HG02973 (cell line): Measurements from ENCODE around the gene GCSAM.

Source experiments
- ATAC-seq: cut with Tn5 transposase; IDR thresholded peaks from one replicate; pipeline ENCODE4 v1.9.1; 2021; ENCODE audit warnings: moderate library complexity; ENCODE audit not compliant: unreplicated experiment

Gene GCSAM

GRCh38 chr3:112109322-112109721 lies 23.7 kb downstream of the GCSAM start:
- no peak for ATAC-seq

GRCh38 chr3:112104774-112105173 lies 28.3 kb downstream of the GCSAM start:
- no peak for ATAC-seq

GRCh38 chr3:112101916-112102315 lies 31.1 kb downstream of the GCSAM start:
- ATAC-seq, result no peak

GRCh38 chr3:112097378-112097777 lies 35.7 kb downstream of the GCSAM start:
- ATAC-seq, result no peak

GRCh38 chr3:112096176-112096575 lies 36.9 kb downstream of the GCSAM start:
- ATAC-seq, result no peak

GRCh38 chr3:112095731-112096130 lies 37.3 kb downstream of the GCSAM start:
- no peak for ATAC-seq

- no peak for ATAC-seq
These were observed 39.9 kb downstream of the GCSAM start for GRCh38 chr3:112093180-112093522.

- no peak for ATAC-seq
These were observed 40.4 kb downstream of the GCSAM start for GRCh38 chr3:112092496-112093179.

- no peak for ATAC-seq
These were observed 42.0 kb downstream of the GCSAM start for GRCh38 chr3:112090887-112091586.

GRCh38 chr3:112089956-112090886 lies 42.8 kb downstream of the GCSAM start:
- no peak for ATAC-seq

GRCh38 chr3:112088944-112089343 lies 44.1 kb downstream of the GCSAM start:
- no peak for ATAC-seq

- no peak for ATAC-seq
These were observed 45.3 kb downstream of the GCSAM start for GRCh38 chr3:112087746-112088145.

GRCh38 chr3:112086875-112087524 lies 46.0 kb downstream of the GCSAM start:
- no peak for ATAC-seq

- ATAC-seq, result peak; percentile 78
These were observed 46.8 kb downstream of the GCSAM start, which contains the start of gene C3orf52 for GRCh38 chr3:112086076-112086854. Gene C3orf52, plus strand, starts transcription at chr3:112086389. Its CDS starts 19 bp downstream, at chr3:112086408.

GRCh38 chr3:112085735-112086075 lies 47.3 kb downstream of the GCSAM start:
- no peak for ATAC-seq

GRCh38 chr3:112084980-112085705 lies 47.9 kb downstream of the GCSAM start:
- no peak for ATAC-seq

- no peak for ATAC-seq
These were observed 49.8 kb downstream of the GCSAM start for GRCh38 chr3:112083239-112083638.

- ATAC-seq, result no peak
These were observed 54.6 kb downstream of the GCSAM start for GRCh38 chr3:112078125-112079083.
